Measurements from ENCODE around the gene FILIP1L. TPM values are rescaled to one million over a fixed set of nuclear protein-coding genes. Genes with fewer than 3 reads are reported as not detected.

FILIP1L gene

GRCh38 chr3:99808163-99808794, 306.0 kb downstream of the FILIP1L start:
- Histone ChIP-seq H3K9me3 (replicated peaks; ENCODE audit: low read length) (peaks cover 6% of the 10 kb centered on the region), H3K4me3 (ENCODE audit: low read length) (no peak overlapping the region), H3K36me3 (ENCODE audit: insufficient read depth, low read length) (no peaks in the 10 kb centered on the region), H3K9ac (ENCODE audit: low read depth, low read length) (no peak overlapping the region), H3K4me2 (ENCODE audit: low read length) (no peak overlapping the region), H3K27me3 (ENCODE audit: control insufficient read depth, insufficient read depth, low read length) (no peaks in the 10 kb centered on the region), H3K4me1 (ENCODE audit: control insufficient read depth, insufficient read depth, low read length) (no peaks in the 10 kb centered on the region)

- Histone ChIP-seq H3K9me3 (replicated peaks; ENCODE audit: low read length) (peaks cover 6% of the 10 kb centered on the region), H3K36me3 (ENCODE audit: insufficient read depth, low read length) (no peaks in the 10 kb centered on the region), H3K4me3 (ENCODE audit: low read length) (no peak overlapping the region), H3K4me2 (ENCODE audit: low read length) (no peak overlapping the region), H3K9ac (ENCODE audit: low read depth, low read length) (no peak overlapping the region), H3K27me3 (ENCODE audit: control insufficient read depth, insufficient read depth, low read length) (no peaks in the 10 kb centered on the region), H3K4me1 (ENCODE audit: control insufficient read depth, insufficient read depth, low read length) (no peaks in the 10 kb centered on the region)
These were observed 309.1 kb downstream of the FILIP1L start for GRCh38 chr3:99805160-99805559.

- Histone ChIP-seq H3K4me1 (ENCODE audit: control insufficient read depth, insufficient read depth, low read length) (no peaks in the 10 kb centered on the region), H3K27me3 (ENCODE audit: control insufficient read depth, insufficient read depth, low read length) (no peaks in the 10 kb centered on the region), H3K9ac (ENCODE audit: low read depth, low read length) (no peak overlapping the region), H3K4me2 (ENCODE audit: low read length) (no peak overlapping the region), H3K9me3 (replicated peaks; ENCODE audit: low read length) (peaks cover 6% of the 10 kb centered on the region), H3K4me3 (ENCODE audit: low read length) (no peak overlapping the region), H3K36me3 (ENCODE audit: insufficient read depth, low read length) (peaks cover 12% of the 10 kb centered on the region)
These were observed 311.0 kb downstream of the FILIP1L start for GRCh38 chr3:99803297-99803696.

- H3K9me3 ChIP-seq (replicated peaks; ENCODE audit: low read length) = no peaks in the 10 kb centered on the region
- no peaks in the 10 kb centered on the region for H3K27me3 ChIP-seq (ENCODE audit: control insufficient read depth, insufficient read depth, low read length)
- no peak overlapping the region for H3K4me2 ChIP-seq (ENCODE audit: low read length)
- H3K4me3 ChIP-seq (ENCODE audit: low read length) = no peak overlapping the region
- peaks cover 41% of the 10 kb centered on the region for H3K36me3 ChIP-seq (ENCODE audit: insufficient read depth, low read length)
- no peaks in the 10 kb centered on the region for H3K4me1 ChIP-seq (ENCODE audit: control insufficient read depth, insufficient read depth, low read length)
- H3K9ac ChIP-seq (ENCODE audit: low read depth, low read length) = no peak overlapping the region
These were observed 314.9 kb downstream of the FILIP1L start for GRCh38 chr3:99799422-99799821.

- no peaks in the 10 kb centered on the region for H3K4me1 ChIP-seq (ENCODE audit: control insufficient read depth, insufficient read depth, low read length)
- H3K36me3 ChIP-seq (ENCODE audit: insufficient read depth, low read length) = peaks cover 64% of the 10 kb centered on the region
- H3K9ac ChIP-seq (ENCODE audit: low read depth, low read length) = no peak overlapping the region
- no peak overlapping the region for H3K4me2 ChIP-seq (ENCODE audit: low read length)
- no peaks in the 10 kb centered on the region for H3K27me3 ChIP-seq (ENCODE audit: control insufficient read depth, insufficient read depth, low read length)
- no peak overlapping the region for H3K4me3 ChIP-seq (ENCODE audit: low read length)
- no peaks in the 10 kb centered on the region for H3K9me3 ChIP-seq (replicated peaks; ENCODE audit: low read length)
These were observed 318.7 kb downstream of the FILIP1L start for GRCh38 chr3:99795573-99795972.

GRCh38 chr3:99794485-99794884, 319.8 kb downstream of the FILIP1L start:
- Histone ChIP-seq H3K27me3 (ENCODE audit: control insufficient read depth, insufficient read depth, low read length) (no peaks in the 10 kb centered on the region), H3K4me2 (ENCODE audit: low read length) (no peak overlapping the region), H3K4me1 (ENCODE audit: control insufficient read depth, insufficient read depth, low read length) (no peaks in the 10 kb centered on the region), H3K4me3 (ENCODE audit: low read length) (no peak overlapping the region), H3K9me3 (replicated peaks; ENCODE audit: low read length) (no peaks in the 10 kb centered on the region), H3K9ac (ENCODE audit: low read depth, low read length) (no peak overlapping the region), H3K36me3 (ENCODE audit: insufficient read depth, low read length) (peaks cover 64% of the 10 kb centered on the region)

GRCh38 chr3:99789011-99789721, 325.1 kb downstream of the FILIP1L start:
- no peak overlapping the region for H3K4me2 ChIP-seq (ENCODE audit: low read length)
- no peaks in the 10 kb centered on the region for H3K9me3 ChIP-seq (replicated peaks; ENCODE audit: low read length)
- H3K9ac ChIP-seq (ENCODE audit: low read depth, low read length) = peak overlapping the region; percentile 57
- H3K4me3 ChIP-seq (ENCODE audit: low read length) = no peak overlapping the region
- peaks cover 26% of the 10 kb centered on the region for H3K4me1 ChIP-seq (ENCODE audit: control insufficient read depth, insufficient read depth, low read length)
- peaks cover 42% of the 10 kb centered on the region for H3K36me3 ChIP-seq (ENCODE audit: insufficient read depth, low read length)
- H3K27me3 ChIP-seq (ENCODE audit: control insufficient read depth, insufficient read depth, low read length) = no peaks in the 10 kb centered on the region

Small RNA genes lying within 50 kb of the gene (small RNA-seq; reads per million reads assigned to genes)
- not detected for gene MIR3921
